Measurements from ENCODE around the gene TTC12. TPM values are rescaled to one million over a fixed set of nuclear protein-coding genes. Genes with fewer than 3 reads are reported as not detected.

TTC12 gene
- total and polyA plus RNA-seq, 2 of the 4 experiments (the other 2 are of a cell fraction) = 10.0 to 14.7 TPM

GRCh38 chr11:113313601-113314000 is 782 bp upstream of the TTC12 start:
- WGBS, 2 experiments (ENCODE audit: extremely low coverage in 2 of 2, insufficient read length in 1 of 2) = no CpG with 5 or more reads among the region's 3 CpGs
- Histone ChIP-seq H2AK5ac (ENCODE audit: low read depth, low read length) (no peak overlapping the region), H4K5ac (ENCODE audit: low read depth, low read length) (no peak overlapping the region), H3K27me3 (ENCODE audit: control insufficient read depth, insufficient read depth, low read length) (no peaks in the 10 kb centered on the region; the same call in 1 of the 2 replicates), H3K4me1 (ENCODE audit: control insufficient read depth, insufficient read depth, low read length) (no peaks in the 10 kb centered on the region; the same call in none of the 2 replicates), H2AK9ac (replicated peaks; ENCODE audit: low read depth, low read length, poor library complexity) (no peak overlapping the region), H3K9me1 (ENCODE audit: insufficient read depth, low read length) (no peaks in the 10 kb centered on the region; the same call in 1 of the 2 replicates), H2AFZ (replicated peaks; ENCODE audit: low read length, poor library complexity) (no peak overlapping the region), H2BK5ac (ENCODE audit: low read depth, low read length, poor library complexity, severe bottlenecking) (no peak overlapping the region), H3K36me3 (ENCODE audit: control insufficient read depth, insufficient read depth, low read length) (no peaks in the 10 kb centered on the region), H3K14ac (replicated peaks; ENCODE audit: low read depth, low read length) (no peak overlapping the region), H3K18ac (ENCODE audit: low read depth, low read length) (no peak overlapping the region), H3K56ac (ENCODE audit: extremely low read depth, insufficient read depth, low read length) (no peak overlapping the region), H3K27ac (ENCODE audit: insufficient read depth, low read length) (no peak overlapping the region), H3K23ac (ENCODE audit: low read depth, low read length) (no peak overlapping the region), H4K91ac (ENCODE audit: insufficient read depth, low read depth, low read length) (no peak overlapping the region), H3K9ac (ENCODE audit: low read depth, low read length) (no peak overlapping the region), H3K79me1 (ENCODE audit: low read depth in 1 of 2, low read length in 2 of 2) (peaks cover 3 to 10% of the 10 kb centered on the region in 2 experiments; a peak in 2 of 4 replicates), H4K20me1 (ENCODE audit: insufficient read depth, low read length) (no peaks in the 10 kb centered on the region), H3K4me2 (ENCODE audit: low read depth, low read length) (no peak overlapping the region), H4K8ac (ENCODE audit: low read depth in 2 of 2, low read length in 2 of 2) (no peak overlapping the region; a peak in 1 of 4 replicates), H2BK20ac (ENCODE audit: low read depth, low read length) (no peak overlapping the region), H2BK15ac (ENCODE audit: low read depth, low read length) (no peak overlapping the region), H3K9me3 (ENCODE audit: control insufficient read depth, insufficient read depth, low read length) (no peaks in the 10 kb centered on the region), H3K4me3 (ENCODE audit: insufficient read depth, low read depth, low read length) (no peak overlapping the region), H2BK120ac (ENCODE audit: low read depth, low read length) (no peak overlapping the region), H3K4ac (ENCODE audit: low read depth, low read length) (no peak overlapping the region)
- ATAC-seq (ENCODE audit: low read depth) (no peak), DNase-seq (peak; percentile 8)
- in situ Hi-C loops (cut with MboI; ENCODE audit: low sequenced_read_pairs) = loop anchor here (5.0 kb wide), 1 partner anchor 419 kb away; no protein-coding TSS in a partner anchor
- no TSS peak for BruUV-seq (replicated peaks)
- intact Hi-C loops (cut with micrococcal nuclease) = no loop called here
- dilution Hi-C loops (cut with HindIII; ENCODE audit: low sequenced_read_pairs, unreplicated experiment) = no loop called here
- ChIA-PET CTCF (interaction anchor here (0.6 to 2.8 kb wide), 4 partner anchors 220 to 432 kb away, joined by 3 to 7 read pairs (median 3); no protein-coding TSS in a partner anchor), POLR2A (ENCODE audit: unreplicated experiment) (no interaction called here)
- TF ChIP-seq MAFK (IDR thresholded peaks at IDR 0.05; ENCODE audit: low read depth, low read length) (no peak), MXI1 (IDR thresholded peaks at IDR 0.05; ENCODE audit: borderline replicate concordance, low read depth, low read length) (no peak), ELK1 (IDR thresholded peaks at IDR 0.05; ENCODE audit: borderline replicate concordance, low read depth, low read length) (no peak), FOS (IDR thresholded peaks at IDR 0.05; ENCODE audit: low read depth, low read length) (no peak), CTCF (conservative IDR thresholded peaks at IDR 0.05; ENCODE audit: low read depth, low read length) (no peak), MAZ (IDR thresholded peaks at IDR 0.05; ENCODE audit: borderline replicate concordance, low read depth, low read length) (no peak), SMC3 (IDR thresholded peaks at IDR 0.05; ENCODE audit: low read depth, low read length) (no peak), NFE2L2 (IDR thresholded peaks at IDR 0.05; ENCODE audit: low read depth, low read length) (no peak), RCOR1 (IDR thresholded peaks at IDR 0.05; ENCODE audit: insufficient replicate concordance, low read length) (no peak)

Measured in IMR-90 (cell line).